ENCODE results near the gene CELF2.

CELF2 gene

GRCh38 chr10:11208243-11208642 is 190.6 kb downstream of the CELF2 start:
- TF ChIP-seq POLR2AphosphoS5 (IDR thresholded peaks at IDR 0.05; ENCODE audit: low read depth, low read length) = no peak
- TF ChIP-seq FOXP2 (optimal IDR thresholded peaks at IDR 0.05; ENCODE audit: borderline replicate concordance, extremely low read depth, extremely low read length, insufficient read depth) = no peak
- no peak for TF ChIP-seq SIN3A (IDR thresholded peaks at IDR 0.05; ENCODE audit: borderline replicate concordance, insufficient read depth, low read length)
- TF ChIP-seq TAF1 (IDR thresholded peaks at IDR 0.05; ENCODE audit: borderline replicate concordance, insufficient read depth, low read length) = no peak
- no peak for TF ChIP-seq REST (IDR thresholded peaks at IDR 0.05; ENCODE audit: insufficient read depth in 1 of 2, low read depth in 2 of 2, low read length in 2 of 2)

GRCh38 chr10:11208908-11209829 is 191.5 kb downstream of the CELF2 start:
- TF ChIP-seq REST (IDR thresholded peaks at IDR 0.05; ENCODE audit: insufficient read depth in 1 of 2, low read depth in 2 of 2, low read length in 2 of 2) (no peak), TAF1 (IDR thresholded peaks at IDR 0.05; ENCODE audit: borderline replicate concordance, insufficient read depth, low read length) (no peak), POLR2AphosphoS5 (IDR thresholded peaks at IDR 0.05; ENCODE audit: low read depth, low read length) (no peak), FOXP2 (optimal IDR thresholded peaks at IDR 0.05; ENCODE audit: borderline replicate concordance, extremely low read depth, extremely low read length, insufficient read depth) (no peak), SIN3A (IDR thresholded peaks at IDR 0.05; ENCODE audit: borderline replicate concordance, insufficient read depth, low read length) (no peak)

GRCh38 chr10:11209830-11210181 is 192.1 kb downstream of the CELF2 start:
- no peak for TF ChIP-seq REST (IDR thresholded peaks at IDR 0.05; ENCODE audit: insufficient read depth in 1 of 2, low read depth in 2 of 2, low read length in 2 of 2)

- TF ChIP-seq SIN3A (IDR thresholded peaks at IDR 0.05; ENCODE audit: borderline replicate concordance, insufficient read depth, low read length) (no peak), POLR2AphosphoS5 (IDR thresholded peaks at IDR 0.05; ENCODE audit: low read depth, low read length) (no peak), TAF1 (IDR thresholded peaks at IDR 0.05; ENCODE audit: borderline replicate concordance, insufficient read depth, low read length) (no peak), FOXP2 (optimal IDR thresholded peaks at IDR 0.05; ENCODE audit: borderline replicate concordance, extremely low read depth, extremely low read length, insufficient read depth) (no peak)
Observed at GRCh38 chr10:11210211-11210922, 192.7 kb downstream of the CELF2 start.

- TF ChIP-seq TAF1 (IDR thresholded peaks at IDR 0.05; ENCODE audit: borderline replicate concordance, insufficient read depth, low read length) (no peak), REST (IDR thresholded peaks at IDR 0.05; ENCODE audit: insufficient read depth in 1 of 2, low read depth in 2 of 2, low read length in 2 of 2) (no peak), POLR2AphosphoS5 (IDR thresholded peaks at IDR 0.05; ENCODE audit: low read depth, low read length) (no peak), SIN3A (IDR thresholded peaks at IDR 0.05; ENCODE audit: borderline replicate concordance, insufficient read depth, low read length) (no peak), FOXP2 (optimal IDR thresholded peaks at IDR 0.05; ENCODE audit: borderline replicate concordance, extremely low read depth, extremely low read length, insufficient read depth) (no peak)
Observed at GRCh38 chr10:11212288-11213085, 194.8 kb downstream of the CELF2 start.

All from PFSK-1 (cell line).